ENCODE results near the gene SLC38A8.

The SLC38A8 gene

GRCh38 chr16:84068783-84069462 lies 26.3 kb upstream of the SLC38A8 start:
- in situ Hi-C loops (cut with MboI; ENCODE audit: low sequenced_read_pairs): loop anchor here (10.0 kb wide), 1 partner anchor 94 kb away; no protein-coding TSS in a partner anchor

GRCh38 chr16:84068041-84068440 lies 25.4 kb upstream of the SLC38A8 start:
- in situ Hi-C loops (cut with MboI; ENCODE audit: low sequenced_read_pairs): loop anchor here (10.0 kb wide), 1 partner anchor 93 kb away; no protein-coding TSS in a partner anchor

DNA sequence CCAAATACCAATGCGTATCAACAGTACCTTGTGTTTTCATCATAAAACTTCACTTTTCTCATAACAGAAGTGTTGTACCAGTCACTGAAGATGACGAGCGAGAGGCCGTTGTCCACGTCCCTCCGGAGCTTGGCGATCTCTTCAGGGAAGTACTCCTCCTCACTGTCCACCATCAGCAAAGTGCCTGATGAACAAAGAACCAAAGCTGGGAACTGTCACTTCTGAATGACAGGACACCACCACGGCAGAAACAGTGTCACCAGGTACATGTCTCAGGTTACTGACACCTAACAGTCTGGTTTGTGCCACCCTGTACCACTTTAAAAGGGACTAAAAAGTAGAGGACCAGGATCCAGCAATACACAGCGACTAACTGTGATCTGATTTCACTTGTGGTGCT lies 25.0 kb upstream of the SLC38A8 start:
- in situ Hi-C loops (cut with MboI; ENCODE audit: low sequenced_read_pairs): loop anchor here (10.0 kb wide), 1 partner anchor 93 kb away; no protein-coding TSS in a partner anchor

DNA sequence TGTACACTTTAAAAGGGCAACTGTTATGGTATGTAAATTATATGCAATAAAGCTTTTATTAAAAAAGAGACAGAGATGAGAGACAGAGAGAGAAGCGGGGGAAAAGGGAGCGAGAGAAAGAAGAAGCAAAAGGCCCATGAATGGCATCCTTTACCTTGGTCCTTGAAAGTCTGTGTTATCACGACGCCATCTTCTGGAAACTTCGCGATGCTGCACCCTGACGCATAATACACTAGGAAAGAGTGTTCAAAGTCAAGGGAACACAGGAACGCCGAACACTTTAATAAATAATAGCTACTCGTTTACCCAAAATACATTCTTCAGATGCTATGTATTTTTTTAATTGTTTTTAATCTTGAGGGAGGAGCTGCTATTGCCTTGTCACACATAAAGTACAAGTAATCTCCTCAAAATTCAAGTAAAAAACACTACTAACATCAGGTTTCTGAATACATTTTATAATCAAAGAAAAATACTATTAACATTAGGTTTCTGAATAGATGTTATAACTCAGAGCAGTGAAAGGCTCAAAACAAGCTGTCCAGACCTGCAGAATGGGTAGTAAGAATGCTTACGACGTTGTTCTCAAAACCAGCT lies 23.0 kb upstream of the SLC38A8 start:
- in situ Hi-C loops (cut with MboI; ENCODE audit: low sequenced_read_pairs): loop anchor here (10.0 kb wide), 1 partner anchor 91 kb away; no protein-coding TSS in a partner anchor

DNA sequence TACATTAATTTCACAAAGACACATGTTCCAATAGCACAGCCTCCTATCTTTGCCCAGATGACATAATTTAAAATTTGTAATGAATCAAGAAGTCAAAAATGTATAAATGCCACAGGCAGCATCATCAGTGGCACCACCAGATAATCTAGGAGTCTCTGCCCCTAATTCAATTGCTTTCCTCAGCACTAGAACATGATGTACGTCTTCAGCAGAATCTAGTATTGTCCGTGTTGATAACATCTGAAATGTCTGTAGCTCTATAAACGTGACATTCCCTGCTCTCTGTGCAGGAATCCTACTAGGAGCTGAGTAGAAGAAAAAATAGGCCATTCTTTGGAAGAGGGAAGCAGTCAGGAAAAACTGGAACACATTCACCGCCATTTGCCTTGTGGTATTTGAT lies 21.4 kb upstream of the SLC38A8 start:
- in situ Hi-C loops (cut with MboI; ENCODE audit: low sequenced_read_pairs): loop anchor here (10.0 kb wide), 1 partner anchor 89 kb away; no protein-coding TSS in a partner anchor

DNA sequence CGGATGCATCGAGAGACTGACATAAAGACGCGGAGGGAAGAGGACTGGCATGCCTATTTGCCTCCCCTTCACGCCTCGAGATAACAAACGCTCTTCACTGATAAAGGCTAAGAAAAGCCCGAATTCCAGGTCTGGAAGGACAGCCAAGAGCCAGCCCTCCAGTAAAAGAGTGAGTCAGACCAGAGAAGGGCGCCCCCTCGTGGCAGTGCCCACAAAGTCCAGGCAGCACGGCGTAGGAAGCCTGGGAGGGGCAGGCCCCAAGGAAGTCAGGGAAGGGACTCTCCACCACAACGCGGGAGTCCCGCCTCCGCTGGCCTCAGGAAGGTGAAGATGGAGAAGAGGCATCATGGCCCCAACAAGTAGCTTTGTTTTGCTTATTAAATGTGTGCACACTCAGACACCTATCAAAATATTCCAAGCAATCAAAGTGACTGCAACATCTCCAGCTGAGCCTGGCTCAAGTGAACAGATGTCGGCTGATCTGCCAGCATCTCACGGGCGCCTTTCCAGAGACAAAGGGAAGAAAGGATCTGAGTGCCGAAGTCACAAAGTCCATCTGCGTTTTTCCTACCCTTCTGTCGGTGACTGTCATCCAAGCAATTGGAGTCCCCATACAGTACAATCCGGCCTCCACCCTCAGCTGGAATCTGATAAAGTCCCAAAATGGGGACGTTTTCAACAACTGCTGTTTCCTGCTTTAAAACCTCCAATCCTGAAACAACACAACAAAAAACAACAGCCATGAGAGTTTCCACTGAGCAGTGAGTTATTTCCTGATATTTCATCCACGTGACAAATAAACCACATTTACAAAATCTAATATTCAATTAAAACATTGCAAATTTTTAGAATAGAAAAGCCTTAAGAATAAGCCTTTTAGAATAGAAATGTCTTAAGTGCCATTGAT lies 20.4 kb upstream of the SLC38A8 start:
- in situ Hi-C loops (cut with MboI; ENCODE audit: low sequenced_read_pairs): loop anchor here (10.0 kb wide), 1 partner anchor 88 kb away; no protein-coding TSS in a partner anchor

DNA sequence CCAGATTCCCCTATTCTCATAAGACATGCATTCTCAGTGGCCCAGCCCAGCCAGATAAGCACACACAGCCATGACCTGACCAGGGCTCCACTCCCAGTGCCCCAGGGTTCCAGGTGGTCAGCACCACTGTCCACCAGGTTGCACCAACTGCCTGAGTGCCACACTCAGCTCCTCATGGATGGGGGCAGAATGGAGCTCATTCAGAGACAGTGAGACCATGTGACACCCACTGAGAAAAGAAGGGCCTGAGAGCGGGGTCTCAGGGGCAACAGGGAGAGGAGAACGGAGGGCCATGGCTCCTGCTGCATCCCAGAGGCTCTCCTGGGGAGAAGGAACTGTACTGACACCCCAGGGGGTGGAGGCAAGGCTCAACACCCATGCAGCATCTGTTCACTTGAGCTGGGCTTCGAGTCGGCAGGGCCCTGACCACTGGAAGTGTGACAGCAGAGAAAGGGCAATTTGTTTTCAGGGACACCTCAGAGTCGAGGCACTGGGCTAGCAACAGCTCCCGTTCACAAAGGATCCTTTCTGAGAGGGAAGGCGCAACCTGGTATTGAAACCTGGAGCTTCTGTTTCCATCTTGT lies 18.7 kb upstream of the SLC38A8 start:
- in situ Hi-C loops (cut with MboI; ENCODE audit: low sequenced_read_pairs): loop anchor here (10.0 kb wide), 1 partner anchor 87 kb away; no protein-coding TSS in a partner anchor

DNA sequence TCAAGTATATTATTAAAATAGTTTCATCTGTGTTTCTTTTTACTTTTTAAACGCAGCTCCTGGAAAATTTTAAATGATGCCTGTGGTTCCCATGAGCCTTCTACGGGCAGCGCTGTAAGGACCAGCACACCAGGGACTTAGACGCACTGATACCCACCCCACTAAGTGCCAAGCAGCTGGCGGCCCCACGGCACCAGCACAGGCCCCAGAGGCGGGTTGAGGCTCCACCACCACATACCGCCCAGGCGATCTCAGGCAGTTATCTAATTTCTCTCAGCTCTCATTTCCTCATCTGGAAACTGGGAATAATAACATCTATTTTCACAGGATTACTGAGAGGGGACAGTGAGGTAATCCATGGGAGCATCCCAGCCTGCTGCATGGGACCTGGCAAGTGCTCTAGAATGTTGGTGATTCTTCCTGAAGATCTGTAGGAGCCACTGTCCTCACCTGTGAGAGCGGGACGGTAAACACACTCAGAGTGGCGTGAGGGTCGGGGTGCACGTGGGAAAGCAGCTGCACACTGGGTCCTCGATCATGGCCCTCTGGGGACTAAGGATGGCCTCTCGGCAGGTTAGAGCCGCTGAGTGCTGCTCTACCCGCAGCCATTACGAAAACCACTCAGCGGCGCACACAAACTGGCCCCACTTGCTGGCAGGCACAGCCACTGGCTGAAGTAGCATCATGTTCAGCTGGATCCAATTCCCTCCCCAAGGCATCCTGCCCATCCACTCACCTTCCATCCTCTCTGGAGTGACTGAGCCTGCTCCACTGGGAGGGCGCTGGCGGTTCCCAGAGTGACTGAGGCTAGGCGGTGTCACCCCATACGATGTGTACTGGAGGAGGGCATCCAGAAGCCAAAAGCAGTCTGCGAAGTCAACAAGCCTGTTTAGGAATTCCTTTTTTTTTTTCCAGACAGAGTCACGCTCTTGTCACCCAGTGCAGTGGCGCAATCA lies 17.6 kb upstream of the SLC38A8 start:
- in situ Hi-C loops (cut with MboI; ENCODE audit: low sequenced_read_pairs): loop anchor here (10.0 kb wide), 1 partner anchor 85 kb away; no protein-coding TSS in a partner anchor

GRCh38 chr16:84059111-84059510 lies 16.5 kb upstream of the SLC38A8 start:
- in situ Hi-C loops (cut with MboI; ENCODE audit: low sequenced_read_pairs): no loop called here

GRCh38 chr16:84058664-84059063 lies 16.1 kb upstream of the SLC38A8 start:
- in situ Hi-C loops (cut with MboI; ENCODE audit: low sequenced_read_pairs): no loop called here

DNA sequence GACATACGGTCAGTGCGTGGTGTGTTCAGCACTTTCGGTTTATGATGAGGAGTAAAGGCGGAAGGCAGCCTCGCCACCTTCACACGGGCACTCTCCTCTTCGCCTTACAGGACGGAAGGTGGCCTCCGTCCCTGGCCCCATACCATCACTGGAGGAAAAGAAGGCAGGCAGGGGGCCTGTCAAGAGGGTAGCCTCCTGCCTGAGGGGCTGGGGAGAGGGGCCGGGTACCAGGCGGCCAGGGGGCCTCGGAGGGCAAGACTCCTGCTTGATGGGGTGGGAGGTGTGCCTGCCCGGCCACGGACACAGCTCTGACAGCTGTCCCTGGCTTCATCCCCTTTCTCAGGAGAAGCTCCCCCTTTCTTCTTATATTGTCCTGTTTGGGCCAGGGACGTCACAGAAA lies 15.6 kb upstream of the SLC38A8 start:
- in situ Hi-C loops (cut with MboI; ENCODE audit: low sequenced_read_pairs): no loop called here

GRCh38 chr16:84056933-84057332 lies 14.3 kb upstream of the SLC38A8 start:
- in situ Hi-C loops (cut with MboI; ENCODE audit: low sequenced_read_pairs): no loop called here

- in situ Hi-C loops (cut with MboI; ENCODE audit: low sequenced_read_pairs): no loop called here
Observed at GRCh38 chr16:84055801-84056634, 13.4 kb upstream of the SLC38A8 start.

DNA sequence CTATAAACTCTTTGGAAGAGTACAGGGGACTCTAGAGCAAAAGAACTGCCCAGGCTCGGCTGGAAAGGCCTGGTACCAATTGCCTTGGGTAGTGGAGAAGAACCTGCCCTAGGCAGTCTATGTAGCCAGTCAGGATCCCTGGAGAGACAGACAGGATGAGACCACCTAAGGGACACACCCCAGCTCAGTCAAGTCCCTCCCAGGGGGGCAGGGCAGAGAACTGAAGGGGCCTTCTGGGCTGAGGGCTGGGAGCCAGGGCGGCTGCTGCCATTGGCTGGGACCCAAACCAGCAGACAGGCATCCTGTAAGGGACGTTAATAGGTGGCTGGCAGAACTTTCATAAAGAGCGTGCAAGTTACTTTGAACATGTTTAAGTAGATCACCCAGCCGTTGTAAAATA lies 12.8 kb upstream of the SLC38A8 start:
- in situ Hi-C loops (cut with MboI; ENCODE audit: low sequenced_read_pairs): no loop called here

- in situ Hi-C loops (cut with MboI; ENCODE audit: low sequenced_read_pairs): no loop called here
Observed at GRCh38 chr16:84054916-84055315, 12.3 kb upstream of the SLC38A8 start.

DNA sequence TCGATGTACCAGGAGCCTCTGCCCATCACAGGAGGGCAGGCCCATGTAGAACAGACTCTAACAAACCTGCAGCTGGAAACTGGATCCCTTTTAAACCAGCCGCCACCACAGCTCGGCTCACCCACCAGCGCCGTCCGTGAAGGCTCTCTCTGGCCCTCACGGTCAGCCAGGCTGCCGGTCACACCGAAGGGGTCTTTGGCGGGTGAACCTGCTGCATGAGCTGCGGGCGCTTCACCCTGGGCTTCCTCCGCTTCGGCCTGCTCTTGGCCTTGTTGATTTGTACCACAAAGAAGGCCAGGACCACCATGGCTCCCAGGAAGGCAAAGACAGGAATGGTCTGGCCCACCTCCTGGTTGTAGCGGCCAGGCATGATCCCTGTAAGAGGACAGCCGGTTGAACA lies 11.7 kb upstream of the SLC38A8 start:
- in situ Hi-C loops (cut with MboI; ENCODE audit: low sequenced_read_pairs): no loop called here

DNA sequence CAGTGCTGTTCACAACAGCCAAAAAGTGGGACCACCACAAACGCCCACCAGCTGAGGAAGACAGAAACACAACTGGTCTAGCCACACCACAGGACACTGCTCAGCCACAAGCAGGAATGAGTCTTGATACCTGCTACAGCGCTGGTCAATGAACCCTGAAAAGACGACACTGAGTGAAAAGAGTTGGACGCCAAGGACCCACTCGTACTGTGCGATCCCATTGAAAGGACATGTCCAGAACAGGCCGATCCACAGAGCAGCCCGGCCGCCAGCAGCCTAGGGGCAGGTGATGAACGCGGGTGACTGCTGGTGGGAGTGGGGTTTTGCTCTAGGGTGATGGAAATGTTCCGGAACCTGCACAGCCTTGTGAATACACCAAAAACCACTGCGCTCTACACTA lies 10.6 kb upstream of the SLC38A8 start:
- in situ Hi-C loops (cut with MboI; ENCODE audit: low sequenced_read_pairs): no loop called here

GRCh38 chr16:84052071-84052622 lies 9.6 kb upstream of the SLC38A8 start:
- in situ Hi-C loops (cut with MboI; ENCODE audit: low sequenced_read_pairs): no loop called here

- in situ Hi-C loops (cut with MboI; ENCODE audit: low sequenced_read_pairs): no loop called here
Observed at GRCh38 chr16:84050316-84050715, 7.7 kb upstream of the SLC38A8 start.

All from HL-60/S4 treated with phorbol 12-myristate 13-acetate at 8.2 ng/mL for 4 days and 3 days (cell line).